SK-N-SH (cell line): Measurements from ENCODE around the gene HS2ST1. TPM values are rescaled to one million over a fixed set of nuclear protein-coding genes. Genes with fewer than 3 reads are reported as not detected.

Source experiments
- CTCF ChIA-PET: fragments of 300-600, 350-600 bp; formaldehyde crosslinking; extraction: SDS; loops from one replicate; lab custom pipeline; 2021; lab: Yijun Ruan, JAX
- POLR2A ChIA-PET: fragments of 350-600 bp; sonication (Branson Sonifier 250); formaldehyde crosslinking; extraction: SDS; loops from one replicate; lab custom pipeline; 2020; ENCODE audit warnings: antibody characterized with exemption, inconsistent platforms; lab: Yijun Ruan, JAX
- DNase-seq: peaks from one replicate; pipeline ENCODE4 v3.0.0; 2012
- H2AFZ ChIP-seq: fragments of 200-600 bp; sonication (generic); 2 replicates; pipeline ENCODE4 v1.8.1; 2016; ENCODE audit warnings: antibody characterized with exemption, mild to moderate bottlenecking, low read depth
- H3F3A ChIP-seq: fragments of 200-600 bp; sonication (generic); replicated peaks from 2 replicates; pipeline ENCODE3; 2016; ENCODE audit warnings: antibody characterized with exemption, mild to moderate bottlenecking; ENCODE audit not compliant: insufficient read depth
- H3K27ac ChIP-seq, 2 experiments: fragments of 200-500 bp in 1 of 2; fragments of 200-600 bp in 1 of 2; sonication (Bioruptor generic) in 1 of 2; sonication (generic), shearing (Covaris generic) in 1 of 2; 2 replicates each; pipeline versions ENCODE4 v1.5.1 to v1.6.1; 2014 to 2016; ENCODE audit warnings: low read depth in 2 of 2, inconsistent platforms in 1 of 2, low read length in 1 of 2, mild to moderate bottlenecking in 1 of 2, mixed read lengths in 1 of 2
- H3K27me3 ChIP-seq: fragments of 200-600 bp; sonication (generic), shearing (Covaris generic); 2 replicates; pipeline ENCODE4 v1.6.1; 2016; ENCODE audit warnings: mixed run types; ENCODE audit not compliant: insufficient read depth
- H3K36me3 ChIP-seq, 2 experiments: fragments of 200-500 bp in 1 of 2; fragments of 200-600 bp in 1 of 2; sonication (Bioruptor generic) in 1 of 2; sonication (generic) in 1 of 2; replicated peaks in 1 of 2; 2 replicates each; pipeline versions ENCODE3 to v1.5.1; 2014 to 2016; ENCODE audit warnings: low read length in 1 of 2, mild to moderate bottlenecking in 1 of 2; ENCODE audit not compliant: insufficient read depth in 2 of 2, control insufficient read depth in 1 of 2
- H3K4me1 ChIP-seq, 2 experiments: fragments of 200-500 bp in 1 of 2; fragments of 200-600 bp in 1 of 2; sonication (Bioruptor generic) in 1 of 2; sonication (generic), shearing (Covaris generic) in 1 of 2; 2 replicates each; pipeline versions ENCODE4 v1.5.1 to v1.6.1; 2014 to 2016; ENCODE audit warnings: low read depth in 1 of 2, low read length in 1 of 2, mixed run types in 1 of 2; ENCODE audit not compliant: insufficient read depth in 2 of 2, control insufficient read depth in 1 of 2
- H3K4me2 ChIP-seq: fragments of 200-600 bp; sonication (generic), shearing (Covaris generic); 2 replicates; pipeline ENCODE4 v1.6.1; 2017; ENCODE audit warnings: mixed run types
- H3K4me3 ChIP-seq, 2 experiments: fragments of 200-500 bp in 1 of 2; fragments of 200-600 bp in 1 of 2; sonication (Bioruptor generic) in 1 of 2; sonication (generic), shearing (Covaris generic) in 1 of 2; 2 replicates each; pipeline versions ENCODE4 v1.5.1 to v1.8.1; 2014 to 2016; ENCODE audit warnings: low read depth in 2 of 2, inconsistent platforms in 1 of 2, low read length in 1 of 2, mild to moderate bottlenecking in 1 of 2, mixed read lengths in 1 of 2, moderate library complexity in 1 of 2
- H3K79me2 ChIP-seq: fragments of 200-600 bp; sonication (generic); 2 replicates; pipeline ENCODE4 v1.8.1; 2017; ENCODE audit warnings: mild to moderate bottlenecking; ENCODE audit not compliant: insufficient read depth
- H3K9ac ChIP-seq: fragments of 200-600 bp; sonication (generic); 2 replicates; pipeline ENCODE4 v1.6.1; 2017; ENCODE audit warnings: mixed run types
- H3K9me2 ChIP-seq: fragments of 200-600 bp; sonication (generic); 2 replicates; pipeline ENCODE4 v1.6.1; 2017; ENCODE audit warnings: mixed run types
- H3K9me3 ChIP-seq: fragments of 200-600 bp; sonication (generic); 2 replicates; pipeline ENCODE4 v1.6.1; 2017; ENCODE audit warnings: mixed run types, mild to moderate bottlenecking, moderate library complexity
- H4K20me1 ChIP-seq: fragments of 200-600 bp; sonication (generic); 2 replicates; pipeline ENCODE4 v1.6.1; 2017; ENCODE audit warnings: mild to moderate bottlenecking, mixed run types; ENCODE audit not compliant: insufficient read depth
- CHD2 ChIP-seq: fragments of 150-350 bp; IDR thresholded peaks from 2 replicates; pipeline ENCODE4 v1.6.1; 2018; ENCODE audit warnings: low read length; ENCODE audit not compliant: partially characterized antibody
- CTCF ChIP-seq: fragments of 200-600 bp; sonication (generic); IDR thresholded peaks from 2 replicates; pipeline ENCODE4 v1.6.1; 2017; ENCODE audit warnings: antibody characterized with exemption, mild to moderate bottlenecking, moderate library complexity
- EP300 ChIP-seq, 2 experiments: IDR thresholded peaks; 2 replicates each; pipeline versions ENCODE4 v1.4.0 to v1.6.1; 2012; ENCODE audit warnings: borderline replicate concordance in 1 of 2, low read depth in 1 of 2, low read length in 1 of 2
- EZH2phosphoT487 ChIP-seq: fragments of 200-600 bp; sonication (generic); IDR thresholded peaks from 2 replicates; pipeline ENCODE4 v1.6.1; 2017; ENCODE audit warnings: low read depth, mixed run types, mild to moderate bottlenecking, antibody characterized with exemption, moderate library complexity, borderline replicate concordance
- FOXM1 ChIP-seq: IDR thresholded peaks from 2 replicates; pipeline ENCODE4 v1.4.0; 2012; ENCODE audit warnings: low read depth, mild to moderate bottlenecking
- GABPA ChIP-seq: IDR thresholded peaks from 2 replicates; pipeline ENCODE4 v1.4.0; 2012; ENCODE audit warnings: low read depth, mild to moderate bottlenecking
- IRF3 ChIP-seq: fragments of 150-350 bp; IDR thresholded peaks from 2 replicates; pipeline ENCODE4 v1.6.1; 2016; ENCODE audit warnings: mild to moderate bottlenecking, low read depth, low read length
- JUND ChIP-seq: IDR thresholded peaks from 2 replicates; pipeline ENCODE4 v1.4.0; 2012
- MAX ChIP-seq: IDR thresholded peaks from 2 replicates; pipeline ENCODE4 v1.4.0; 2012; ENCODE audit warnings: low read depth
- MEF2A ChIP-seq: IDR thresholded peaks from 2 replicates; pipeline ENCODE4 v1.4.0; 2012; ENCODE audit warnings: low read depth, borderline replicate concordance
- NFIC ChIP-seq: IDR thresholded peaks from 2 replicates; pipeline ENCODE4 v1.4.0; 2012; ENCODE audit warnings: borderline replicate concordance
- NRF1 ChIP-seq: IDR thresholded peaks from 2 replicates; pipeline ENCODE4 v1.6.1; 2012; ENCODE audit warnings: low read depth, mild to moderate bottlenecking, low read length
- RCOR1 ChIP-seq: fragments of 150-350 bp; IDR thresholded peaks from 2 replicates; pipeline ENCODE4 v1.6.1; 2017; ENCODE audit warnings: antibody characterized with exemption, low read length
- RFX5 ChIP-seq: IDR thresholded peaks from 2 replicates; pipeline ENCODE4 v1.6.1; 2012; ENCODE audit warnings: mild to moderate bottlenecking, improper control_type of control experiment, low read length
- RXRA ChIP-seq: IDR thresholded peaks from 2 replicates; pipeline ENCODE4 v1.4.0; 2012; ENCODE audit warnings: low read depth, mild to moderate bottlenecking, borderline replicate concordance
- SIN3A ChIP-seq: IDR thresholded peaks from 2 replicates; pipeline ENCODE4 v1.6.1; 2012; ENCODE audit warnings: low read depth, mild to moderate bottlenecking, low read length, moderate library complexity, borderline replicate concordance
- SMC3 ChIP-seq: IDR thresholded peaks from 2 replicates; pipeline ENCODE4 v1.6.1; 2012; ENCODE audit warnings: low read depth, low read length, improper control_type of control experiment
- TAF1 ChIP-seq: IDR thresholded peaks from 2 replicates; pipeline ENCODE4 v1.6.1; 2012; ENCODE audit warnings: low read depth, mild to moderate bottlenecking, low read length, moderate library complexity, borderline replicate concordance
- TCF12 ChIP-seq: IDR thresholded peaks from 2 replicates; pipeline ENCODE4 v1.4.0; 2012
- WGBS: methylation state at CpG from one replicate; pipeline ENCODE4 v1.1.6; 2017; ENCODE audit warnings: low lambda C conversion rate; 5-methylcytosine and 5-hydroxymethylcytosine counted together
- polyA plus RNA-seq, 3 experiments: library from polyadenylated mRNA; depleted of rRNA; stranded (reverse); fragments of >200 nt; gene quantifications; 2 replicates each; pipeline ENCODE4 v1.2.3, GENCODE V29; 2012

The HS2ST1 gene
- polyA plus RNA-seq, 1 of the 3 experiments (the other 2 are of a cell fraction), result 16.6 TPM

GRCh38 chr1:86953167-86953566 lies 38.7 kb downstream of the HS2ST1 start:
- no peaks in the 10 kb centered on the region for H3K36me3 ChIP-seq
- no peak overlapping the region for H2AFZ ChIP-seq
- TF ChIP-seq MEF2A, result no peak
- no peak for TF ChIP-seq CTCF
- no peak for TF ChIP-seq TAF1
- no peak overlapping the region for H3K4me2 ChIP-seq
- no peak overlapping the region for H3K9ac ChIP-seq
- H3K27me3 ChIP-seq, result no peaks in the 10 kb centered on the region
- 93% methylated on average over 3 of the region's 3 CpGs for WGBS
- H3K4me1 ChIP-seq, result no peaks in the 10 kb centered on the region
- CTCF ChIA-PET, result interaction anchor here (0.8 kb wide), 2 partner anchors 13 to 19 kb away, joined by 3 to 5 read pairs; no protein-coding TSS in a partner anchor
- DNase-seq, result no peak
- no peaks in the 10 kb centered on the region for H3K9me2 ChIP-seq
- no peak overlapping the region for H3K4me3 ChIP-seq
- no peaks in the 10 kb centered on the region for H3F3A ChIP-seq
- H3K9me3 ChIP-seq, result no peaks in the 10 kb centered on the region
- POLR2A ChIA-PET, result no interaction called here
- 0 out of 2 replicates have a peak, but pooled peaks cover 6% of the 10 kb centered on the region for H4K20me1 ChIP-seq
- peaks cover 18% of the 10 kb centered on the region; the same call in 1 of the 2 replicates for H3K79me2 ChIP-seq
- H3K27ac ChIP-seq, result no peak overlapping the region

DNA sequence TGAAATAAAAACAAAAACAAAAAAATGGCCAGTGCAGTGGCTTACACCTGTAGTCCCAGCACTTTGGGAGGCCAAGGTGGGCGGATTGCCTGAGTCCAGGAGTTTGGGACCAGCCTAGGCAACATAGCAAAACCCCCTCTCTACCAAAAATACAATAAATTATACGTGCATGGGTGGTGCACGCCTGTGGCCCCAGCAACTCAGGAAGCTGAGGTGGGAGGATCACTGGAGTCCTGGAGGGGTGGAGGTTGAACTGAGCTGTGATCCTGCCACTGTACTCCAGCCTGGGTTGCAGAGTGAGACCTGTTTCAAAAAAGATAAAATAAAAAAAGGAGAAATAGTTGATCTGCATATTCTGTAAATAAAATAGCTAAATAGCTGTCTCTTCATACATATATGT lies 41.2 kb downstream of the HS2ST1 start:
- 97% methylated on average over 3 of the region's 3 CpGs for WGBS
- Histone ChIP-seq H3K4me1 (no peaks in the 10 kb centered on the region), H3F3A (no peaks in the 10 kb centered on the region), H3K36me3 (no peaks in the 10 kb centered on the region), H3K9ac (no peak overlapping the region), H3K4me2 (no peak overlapping the region), H3K9me2 (no peaks in the 10 kb centered on the region), H2AFZ (no peak overlapping the region), H3K79me2 (peaks cover 15% of the 10 kb centered on the region; the same call in 1 of the 2 replicates), H3K27me3 (no peaks in the 10 kb centered on the region), H3K27ac (no peak overlapping the region), H3K4me3 (no peak overlapping the region), H4K20me1 (0 out of 2 replicates have a peak, but pooled peaks cover 6% of the 10 kb centered on the region), H3K9me3 (no peaks in the 10 kb centered on the region)
- DNase-seq, result no peak
- ChIA-PET POLR2A (no interaction called here), CTCF (interaction anchor here (1.0 to 1.2 kb wide), 2 partner anchors 16 to 70 kb away, joined by 3 to 4 read pairs; no protein-coding TSS in a partner anchor)
- TF ChIP-seq NRF1 (no peak), RFX5 (no peak), SMC3 (no peak), RCOR1 (no peak), CTCF (no peak), RXRA (no peak), EZH2phosphoT487 (no peak), TCF12 (no peak), GABPA (no peak), SIN3A (no peak), FOXM1 (no peak), EP300 (IDR thresholded peaks at IDR 0.05; ENCODE audit: borderline replicate concordance in 1 of 2, low read depth in 1 of 2, low read length in 1 of 2) (no peak), JUND (no peak), NFIC (no peak), CHD2 (no peak), TAF1 (no peak), MAX (no peak), MEF2A (no peak), IRF3 (no peak)
